ENCODE measurements around the gene FOXP4. TPM values are rescaled to one million over a fixed set of nuclear protein-coding genes. Genes with fewer than 3 reads are reported as not detected.
A peak's percentile ranks its signal among the peaks of the same experiment; 100 is the strongest.

The FOXP4 gene
- total RNA-seq, 2 donors from 2014 or later: 8.6 to 10.5 TPM

- Histone ChIP-seq H3K27ac (peak overlapping the region; percentile 41 to 68 (median 52)), H3K36me3 (replicated peaks in 1 of 2; ENCODE audit: insufficient read depth in 1 of 2, low read depth in 2 of 2) (no peaks in the 10 kb centered on the region), H3K4me1 (peaks cover 74% of the 10 kb centered on the region), H3K27me3 (no peaks in the 10 kb centered on the region), H3K9me3 (no peaks in the 10 kb centered on the region), H3K4me3 (no peak overlapping the region)
- peak; percentile 61 to 89 (median 84) for DNase-seq
- peak; percentile 62 for ATAC-seq
- WGBS, 2 donors: 36 to 42% methylated on average over 4 of the region's 4 CpGs
- intact Hi-C loops (cut with DNase I): no loop called here
- TF ChIP-seq POLR2A (IDR thresholded peaks at IDR 0.05) (no peak), CTCF (IDR thresholded peaks at IDR 0.05) (no peak)
Observed at GRCh38 chr6:41576667-41577066, 30.5 kb downstream of the FOXP4 start.

GRCh38 chr6:41577356-41578216, 31.4 kb downstream of the FOXP4 start:
- intact Hi-C loops (cut with DNase I): no loop called here
- DNase-seq (peak; percentile 44 to 80 (median 66)), ATAC-seq (peak; percentile 51)
- WGBS, 2 donors: 43 to 44% methylated on average over 5 of the region's 5 CpGs
- H3K27ac ChIP-seq: peak overlapping the region; percentile 41 to 68 (median 52)
- H3K9me3 ChIP-seq: no peaks in the 10 kb centered on the region
- no peak overlapping the region for H3K4me3 ChIP-seq
- H3K4me1 ChIP-seq: peaks cover 83% of the 10 kb centered on the region
- no peaks in the 10 kb centered on the region for H3K36me3 ChIP-seq (replicated peaks in 1 of 2; ENCODE audit: insufficient read depth in 1 of 2, low read depth in 2 of 2)
- TF ChIP-seq CTCF (IDR thresholded peaks at IDR 0.05) (no peak), POLR2A (IDR thresholded peaks at IDR 0.05) (peak in 1 of 3 donors; percentile 17)
- no peaks in the 10 kb centered on the region for H3K27me3 ChIP-seq

- H3K27me3 ChIP-seq: no peaks in the 10 kb centered on the region
- TF ChIP-seq POLR2A (IDR thresholded peaks at IDR 0.05) (no peak), CTCF (IDR thresholded peaks at IDR 0.05) (no peak)
- no peak overlapping the region for H3K4me3 ChIP-seq
- H3K27ac ChIP-seq: peak overlapping the region; percentile 41 to 68 (median 51)
- intact Hi-C loops (cut with DNase I): no loop called here
- 15 to 27% methylated on average over 10 of the region's 10 CpGs for WGBS, 2 donors
- no peaks in the 10 kb centered on the region for H3K36me3 ChIP-seq (replicated peaks in 1 of 2; ENCODE audit: insufficient read depth in 1 of 2, low read depth in 2 of 2)
- H3K4me1 ChIP-seq: peaks cover 86% of the 10 kb centered on the region
- H3K9me3 ChIP-seq: no peaks in the 10 kb centered on the region
- DNase-seq (no peak), ATAC-seq (no peak)
Observed at GRCh38 chr6:41578217-41579087, 32.3 kb downstream of the FOXP4 start.

- H3K36me3 ChIP-seq (replicated peaks in 1 of 2; ENCODE audit: insufficient read depth in 1 of 2, low read depth in 2 of 2): no peaks in the 10 kb centered on the region
- DNase-seq (no peak), ATAC-seq (no peak)
- H3K27me3 ChIP-seq: no peaks in the 10 kb centered on the region
- peak overlapping the region in 1 of 4 donors; percentile 11 for H3K27ac ChIP-seq
- TF ChIP-seq POLR2A (IDR thresholded peaks at IDR 0.05): no peak
- no peak for TF ChIP-seq CTCF (IDR thresholded peaks at IDR 0.05)
- intact Hi-C loops (cut with DNase I): no loop called here
- H3K4me1 ChIP-seq: peaks cover 85% of the 10 kb centered on the region
- no peaks in the 10 kb centered on the region for H3K9me3 ChIP-seq
- 53 to 62% methylated on average over 3 of the region's 3 CpGs for WGBS, 2 donors
- no peak overlapping the region for H3K4me3 ChIP-seq
Observed at GRCh38 chr6:41579088-41579610, 33.0 kb downstream of the FOXP4 start.

Measured in body of pancreas (tissue), 4 donors.